C4-2B (cell line): Measurements from ENCODE around the gene RBP5.

Experiments
- ZFX ChIP-seq: fragments of 450-650 bp; IDR thresholded peaks from 2 replicates; pipeline ENCODE4 v1.6.1; 2017
- TF ChIP-seq, protein P1 (sequence below): fragments of 450-650 bp; conservative IDR thresholded peaks from 2 replicates; pipeline ENCODE4 v1.5.1; 2017; ENCODE audit warnings: mild to moderate bottlenecking

GRCh38 chr12:7101047-7101693 is 27.5 kb downstream of the RBP5 start:
- TF ChIP-seq, protein P1, sequence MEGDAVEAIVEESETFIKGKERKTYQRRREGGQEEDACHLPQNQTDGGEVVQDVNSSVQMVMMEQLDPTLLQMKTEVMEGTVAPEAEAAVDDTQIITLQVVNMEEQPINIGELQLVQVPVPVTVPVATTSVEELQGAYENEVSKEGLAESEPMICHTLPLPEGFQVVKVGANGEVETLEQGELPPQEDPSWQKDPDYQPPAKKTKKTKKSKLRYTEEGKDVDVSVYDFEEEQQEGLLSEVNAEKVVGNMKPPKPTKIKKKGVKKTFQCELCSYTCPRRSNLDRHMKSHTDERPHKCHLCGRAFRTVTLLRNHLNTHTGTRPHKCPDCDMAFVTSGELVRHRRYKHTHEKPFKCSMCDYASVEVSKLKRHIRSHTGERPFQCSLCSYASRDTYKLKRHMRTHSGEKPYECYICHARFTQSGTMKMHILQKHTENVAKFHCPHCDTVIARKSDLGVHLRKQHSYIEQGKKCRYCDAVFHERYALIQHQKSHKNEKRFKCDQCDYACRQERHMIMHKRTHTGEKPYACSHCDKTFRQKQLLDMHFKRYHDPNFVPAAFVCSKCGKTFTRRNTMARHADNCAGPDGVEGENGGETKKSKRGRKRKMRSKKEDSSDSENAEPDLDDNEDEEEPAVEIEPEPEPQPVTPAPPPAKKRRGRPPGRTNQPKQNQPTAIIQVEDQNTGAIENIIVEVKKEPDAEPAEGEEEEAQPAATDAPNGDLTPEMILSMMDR = no peak
- TF ChIP-seq ZFX = no peak
